ENCODE results near the gene WFIKKN1.
A peak's percentile ranks its signal among the peaks of the same experiment; 100 is the strongest.

WFIKKN1 gene

GRCh38 chr16:630249-630814 lies 453 bp upstream of the WFIKKN1 start:
- H3K9me3 ChIP-seq (ENCODE audit: control insufficient read depth, low read length), result no peaks in the 10 kb centered on the region
- H3K27me3 ChIP-seq (ENCODE audit: control insufficient read depth, insufficient read depth, low read length, poor library complexity, severe bottlenecking), result no peaks in the 10 kb centered on the region
- WGBS, 2 experiments, result 26 to 27% methylated on average over 29 of the region's 29 CpGs
- H3K4me1 ChIP-seq (ENCODE audit: control insufficient read depth, insufficient read depth, low read length), result peaks cover 41% of the 10 kb centered on the region
- peaks cover 9% of the 10 kb centered on the region for H3K36me3 ChIP-seq (ENCODE audit: control insufficient read depth, insufficient read depth, low read length)
- peak overlapping the region; percentile 58 for H3K4me3 ChIP-seq (ENCODE audit: insufficient read depth, low read depth, low read length)
- peak overlapping the region; percentile 97 for H3K27ac ChIP-seq (ENCODE audit: insufficient read depth, low read depth, low read length, poor library complexity, severe bottlenecking)

GRCh38 chr16:631808-632358 lies 1.1 kb downstream of the WFIKKN1 start:
- Histone ChIP-seq H3K4me1 (ENCODE audit: control insufficient read depth, insufficient read depth, low read length) (peaks cover 44% of the 10 kb centered on the region), H3K4me3 (ENCODE audit: insufficient read depth, low read depth, low read length) (peak overlapping the region; percentile 13), H3K27ac (ENCODE audit: insufficient read depth, low read depth, low read length, poor library complexity, severe bottlenecking) (no peak overlapping the region), H3K27me3 (ENCODE audit: control insufficient read depth, insufficient read depth, low read length, poor library complexity, severe bottlenecking) (no peaks in the 10 kb centered on the region), H3K9me3 (ENCODE audit: control insufficient read depth, low read length) (no peaks in the 10 kb centered on the region), H3K36me3 (ENCODE audit: control insufficient read depth, insufficient read depth, low read length) (peaks cover 5% of the 10 kb centered on the region)
- 73 to 78% methylated on average over 9 of the region's 9 CpGs for WGBS, 2 experiments

- no peaks in the 10 kb centered on the region for H3K36me3 ChIP-seq (ENCODE audit: control insufficient read depth, insufficient read depth, low read length)
- 94% methylated on average over 67 of the region's 67 CpGs for WGBS, 2 experiments
- peak overlapping the region; percentile 13 for H3K4me3 ChIP-seq (ENCODE audit: insufficient read depth, low read depth, low read length)
- no peaks in the 10 kb centered on the region for H3K27me3 ChIP-seq (ENCODE audit: control insufficient read depth, insufficient read depth, low read length, poor library complexity, severe bottlenecking)
- H3K9me3 ChIP-seq (ENCODE audit: control insufficient read depth, low read length), result no peaks in the 10 kb centered on the region
- peaks cover 49% of the 10 kb centered on the region for H3K4me1 ChIP-seq (ENCODE audit: control insufficient read depth, insufficient read depth, low read length)
- H3K27ac ChIP-seq (ENCODE audit: insufficient read depth, low read depth, low read length, poor library complexity, severe bottlenecking), result no peak overlapping the region
Measured at GRCh38 chr16:632486-633335, 1.9 kb downstream of the WFIKKN1 start.

DNA sequence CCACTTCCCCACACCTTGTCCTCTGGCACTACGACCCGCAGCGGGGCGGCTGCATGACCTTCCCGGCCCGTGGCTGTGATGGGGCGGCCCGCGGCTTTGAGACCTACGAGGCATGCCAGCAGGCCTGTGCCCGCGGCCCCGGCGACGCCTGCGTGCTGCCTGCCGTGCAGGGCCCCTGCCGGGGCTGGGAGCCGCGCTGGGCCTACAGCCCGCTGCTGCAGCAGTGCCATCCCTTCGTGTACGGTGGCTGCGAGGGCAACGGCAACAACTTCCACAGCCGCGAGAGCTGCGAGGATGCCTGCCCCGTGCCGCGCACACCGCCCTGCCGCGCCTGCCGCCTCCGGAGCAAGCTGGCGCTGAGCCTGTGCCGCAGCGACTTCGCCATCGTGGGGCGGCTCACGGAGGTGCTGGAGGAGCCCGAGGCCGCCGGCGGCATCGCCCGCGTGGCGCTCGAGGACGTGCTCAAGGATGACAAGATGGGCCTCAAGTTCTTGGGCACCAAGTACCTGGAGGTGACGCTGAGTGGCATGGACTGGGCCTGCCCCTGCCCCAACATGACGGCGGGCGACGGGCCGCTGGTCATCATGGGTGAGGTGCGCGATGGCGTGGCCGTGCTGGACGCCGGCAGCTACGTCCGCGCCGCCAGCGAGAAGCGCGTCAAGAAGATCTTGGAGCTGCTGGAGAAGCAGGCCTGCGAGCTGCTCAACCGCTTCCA lies 2.7 kb downstream of the WFIKKN1 start:
- H3K36me3 ChIP-seq (ENCODE audit: control insufficient read depth, insufficient read depth, low read length), result no peaks in the 10 kb centered on the region
- H3K27ac ChIP-seq (ENCODE audit: insufficient read depth, low read depth, low read length, poor library complexity, severe bottlenecking), result no peak overlapping the region
- H3K9me3 ChIP-seq (ENCODE audit: control insufficient read depth, low read length), result no peaks in the 10 kb centered on the region
- H3K4me3 ChIP-seq (ENCODE audit: insufficient read depth, low read depth, low read length), result no peak overlapping the region
- H3K4me1 ChIP-seq (ENCODE audit: control insufficient read depth, insufficient read depth, low read length), result peaks cover 46% of the 10 kb centered on the region
- 96% methylated on average over 74 of the region's 74 CpGs for WGBS, 2 experiments
- no peaks in the 10 kb centered on the region for H3K27me3 ChIP-seq (ENCODE audit: control insufficient read depth, insufficient read depth, low read length, poor library complexity, severe bottlenecking)

- H3K9me3 ChIP-seq (ENCODE audit: control insufficient read depth, low read length), result no peaks in the 10 kb centered on the region
- no peaks in the 10 kb centered on the region for H3K36me3 ChIP-seq (ENCODE audit: control insufficient read depth, insufficient read depth, low read length)
- H3K27ac ChIP-seq (ENCODE audit: insufficient read depth, low read depth, low read length, poor library complexity, severe bottlenecking), result no peak overlapping the region
- no peak overlapping the region for H3K4me3 ChIP-seq (ENCODE audit: insufficient read depth, low read depth, low read length)
- H3K4me1 ChIP-seq (ENCODE audit: control insufficient read depth, insufficient read depth, low read length), result peaks cover 43% of the 10 kb centered on the region
- WGBS, 2 experiments, result 94 to 95% methylated on average over 22 of the region's 22 CpGs
- no peaks in the 10 kb centered on the region for H3K27me3 ChIP-seq (ENCODE audit: control insufficient read depth, insufficient read depth, low read length, poor library complexity, severe bottlenecking)
Measured at GRCh38 chr16:634051-634670, 3.4 kb downstream of the WFIKKN1 start.

DNA sequence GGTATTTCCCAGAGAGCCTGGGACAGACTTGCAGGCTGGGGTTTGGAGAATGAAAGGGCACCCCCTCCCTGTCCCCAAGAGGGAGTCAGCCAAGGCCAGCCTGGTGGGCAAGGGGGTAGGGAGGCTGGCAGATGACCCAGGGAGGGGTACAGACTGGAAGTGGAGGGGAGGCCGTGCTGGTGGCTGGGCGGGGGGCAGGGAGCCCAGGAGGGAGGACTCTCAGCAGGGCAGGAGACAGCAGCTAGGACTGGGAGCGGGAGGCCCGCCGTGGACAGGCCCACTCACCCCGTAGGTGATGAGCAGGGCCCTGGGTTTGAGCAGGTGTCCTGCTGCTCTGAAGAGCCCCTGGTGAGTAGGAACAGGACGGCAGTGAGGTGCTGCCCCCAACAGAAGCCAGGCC lies 4.2 kb downstream of the WFIKKN1 start:
- Histone ChIP-seq H3K36me3 (ENCODE audit: control insufficient read depth, insufficient read depth, low read length) (no peaks in the 10 kb centered on the region), H3K27me3 (ENCODE audit: control insufficient read depth, insufficient read depth, low read length, poor library complexity, severe bottlenecking) (no peaks in the 10 kb centered on the region), H3K4me3 (ENCODE audit: insufficient read depth, low read depth, low read length) (peak overlapping the region; percentile 77), H3K4me1 (ENCODE audit: control insufficient read depth, insufficient read depth, low read length) (peaks cover 35% of the 10 kb centered on the region), H3K9me3 (ENCODE audit: control insufficient read depth, low read length) (no peaks in the 10 kb centered on the region), H3K27ac (ENCODE audit: insufficient read depth, low read depth, low read length, poor library complexity, severe bottlenecking) (no peak overlapping the region)
- WGBS, 2 experiments, result 88 to 90% methylated on average over 7 of the region's 7 CpGs

DNA sequence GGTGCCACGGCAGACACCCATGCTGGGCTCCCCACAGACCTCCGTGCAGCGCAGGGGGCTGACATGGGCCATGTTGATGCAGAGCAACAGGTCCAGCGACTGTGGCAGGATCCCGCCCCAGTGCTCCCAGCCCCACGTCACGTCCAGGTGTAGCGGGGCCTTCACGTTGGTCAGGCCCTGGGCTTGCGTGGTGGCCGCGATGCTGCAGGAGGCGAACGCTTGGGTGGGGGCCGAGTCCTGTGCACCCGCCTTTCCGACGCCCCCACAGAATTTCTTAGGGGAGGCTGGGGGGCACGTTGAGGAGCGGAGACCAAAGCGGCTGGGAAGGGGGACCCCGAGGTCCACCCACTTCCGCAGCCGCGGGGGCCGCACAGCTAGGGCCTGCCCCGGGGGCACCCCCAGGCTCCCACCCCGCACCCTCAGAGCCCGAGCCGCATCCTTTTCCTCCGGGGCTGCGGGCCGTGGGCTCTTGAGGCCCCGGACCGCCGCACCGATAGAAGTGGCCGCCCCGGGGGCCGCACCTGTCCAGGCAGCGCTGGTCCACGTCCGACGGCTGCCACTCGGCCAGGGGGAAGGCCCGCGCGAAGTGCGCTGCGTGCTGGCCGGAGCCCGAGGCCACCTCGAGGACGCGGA lies 4.9 kb downstream of the WFIKKN1 start:
- Histone ChIP-seq H3K27ac (ENCODE audit: insufficient read depth, low read depth, low read length, poor library complexity, severe bottlenecking) (no peak overlapping the region), H3K27me3 (ENCODE audit: control insufficient read depth, insufficient read depth, low read length, poor library complexity, severe bottlenecking) (no peaks in the 10 kb centered on the region), H3K36me3 (ENCODE audit: control insufficient read depth, insufficient read depth, low read length) (no peaks in the 10 kb centered on the region), H3K4me3 (ENCODE audit: insufficient read depth, low read depth, low read length) (peak overlapping the region; percentile 77), H3K9me3 (ENCODE audit: control insufficient read depth, low read length) (no peaks in the 10 kb centered on the region), H3K4me1 (ENCODE audit: control insufficient read depth, insufficient read depth, low read length) (peaks cover 30% of the 10 kb centered on the region)
- WGBS, 2 experiments, result 10 to 11% methylated on average over 55 of the region's 55 CpGs

DNA sequence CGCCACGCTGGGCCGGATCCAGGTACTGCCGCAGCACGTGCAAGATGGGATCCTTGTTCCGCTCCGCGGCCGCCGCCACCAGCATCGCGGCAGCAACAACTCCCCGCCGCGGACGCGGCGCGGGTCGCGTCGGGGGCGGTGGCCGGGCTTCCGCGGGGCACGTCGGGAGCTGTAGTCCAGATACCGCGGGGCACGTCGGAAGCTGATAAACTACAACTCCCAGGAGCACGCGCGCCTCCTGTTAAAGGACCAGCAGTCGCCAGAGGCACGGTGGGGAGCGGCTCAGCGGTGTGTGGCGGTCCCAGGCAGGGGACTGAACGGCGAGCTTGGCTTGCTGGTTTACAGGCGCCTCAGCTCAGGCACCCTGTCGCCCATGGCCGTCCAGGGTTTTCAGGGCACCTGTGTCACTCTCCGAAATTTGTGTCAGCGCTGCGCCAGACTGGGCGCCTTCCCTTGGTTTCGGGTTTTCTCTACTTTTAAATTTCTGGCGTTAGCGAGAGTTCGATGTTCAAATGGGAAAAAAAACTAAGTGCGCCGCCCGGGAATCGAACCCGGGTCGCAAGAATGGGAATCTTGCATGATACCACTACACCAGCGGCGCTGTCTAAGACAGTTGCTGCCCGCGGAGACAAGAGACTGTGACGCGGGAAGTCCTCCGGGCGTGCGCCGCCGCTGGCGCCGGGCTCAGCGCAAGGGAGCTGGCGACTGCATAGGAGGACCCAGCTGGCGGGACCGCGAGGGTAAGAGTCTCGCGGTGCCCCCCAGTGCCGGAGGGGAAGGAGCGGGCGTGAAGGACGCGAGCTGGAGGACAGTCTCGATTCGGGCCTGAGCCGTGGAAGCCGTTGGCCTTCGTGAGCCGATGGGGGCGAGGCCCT lies 5.7 kb downstream of the WFIKKN1 start, which contains the start of gene METTL26:
TSS of gene METTL26 (minus strand) at position 100 of the 875 bp plus-strand sequence. CDS start at position 85, 15 bp downstream.
- Histone ChIP-seq H3K27me3 (ENCODE audit: control insufficient read depth, insufficient read depth, low read length, poor library complexity, severe bottlenecking) (peaks cover 6% of the 10 kb centered on the region), H3K27ac (ENCODE audit: insufficient read depth, low read depth, low read length, poor library complexity, severe bottlenecking) (peak within 1 kb of the TSS; percentile 55), H3K9me3 (ENCODE audit: control insufficient read depth, low read length) (no peaks in the 10 kb centered on the region), H3K4me1 (ENCODE audit: control insufficient read depth, insufficient read depth, low read length) (peaks cover 35% of the 10 kb centered on the region), H3K36me3 (ENCODE audit: control insufficient read depth, insufficient read depth, low read length) (no peaks in the 10 kb centered on the region), H3K4me3 (ENCODE audit: insufficient read depth, low read depth, low read length) (peak within 1 kb of the TSS; percentile 77)
- 0 to 1% methylated on average over 91 of the region's 91 CpGs for WGBS, 2 experiments
